Measurements from ENCODE around the gene CXCR5.
A peak's percentile ranks its signal among the peaks of the same experiment; 100 is the strongest.

CXCR5 gene

DNA sequence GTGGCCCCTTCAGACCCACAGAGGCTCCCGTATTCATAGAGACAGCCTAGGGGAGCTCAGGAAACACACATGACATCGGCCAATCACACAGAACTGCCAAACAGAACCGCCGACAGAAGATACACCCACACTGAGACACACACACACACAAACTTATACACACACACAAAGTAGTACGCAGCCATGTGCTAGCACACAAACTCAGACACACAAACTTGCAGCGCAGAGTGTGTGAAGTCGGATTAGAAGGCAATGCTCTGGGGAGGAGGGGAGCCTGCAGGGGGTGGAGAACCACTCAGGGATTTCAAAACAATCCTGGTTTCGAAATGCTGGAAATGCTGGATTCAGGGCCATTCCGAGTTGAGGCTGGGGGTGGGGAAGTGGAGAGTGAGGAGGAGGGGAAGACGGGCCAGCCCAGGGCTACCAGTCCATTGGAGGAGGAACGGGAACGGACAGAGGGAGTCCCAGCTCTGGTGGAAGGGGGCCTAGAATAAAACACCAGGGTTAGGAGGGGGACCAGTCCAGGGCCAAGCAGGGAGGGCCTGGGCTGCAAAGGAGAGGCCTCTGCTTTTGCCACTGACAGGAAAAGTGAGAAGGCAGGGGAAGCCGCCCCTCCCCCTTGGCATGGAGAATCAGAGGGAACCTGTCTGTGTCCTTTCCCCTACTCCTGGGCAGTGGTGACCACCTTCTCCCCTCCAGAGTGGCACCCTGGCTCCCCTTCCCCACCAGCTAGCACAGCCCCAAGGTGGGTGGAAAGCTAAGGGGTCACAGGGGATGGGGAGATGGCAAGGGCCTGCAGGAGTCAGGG is 37.6 kb downstream of the CXCR5 start:
- no peaks in the 10 kb centered on the region for H3K9me3 ChIP-seq (ENCODE audit: control insufficient read depth, insufficient read depth, low read length)
- no peaks in the 10 kb centered on the region for H3K27me3 ChIP-seq (ENCODE audit: control insufficient read depth, insufficient read depth, low read length)
- WGBS (ENCODE audit: insufficient coverage, insufficient read length): no CpG with 5 or more reads among the region's 13 CpGs
- no peaks in the 10 kb centered on the region for H3K36me3 ChIP-seq (ENCODE audit: control insufficient read depth, insufficient read depth, low read length)
- H3K4me3 ChIP-seq (ENCODE audit: low read length): no peak overlapping the region
- no peak overlapping the region for H3K27ac ChIP-seq (ENCODE audit: low read length)
- no peak for DNase-seq (ENCODE audit: low read depth, low spot score)
- H3K4me1 ChIP-seq (ENCODE audit: control insufficient read depth, insufficient read depth, low read length): peaks cover 36% of the 10 kb centered on the region

DNA sequence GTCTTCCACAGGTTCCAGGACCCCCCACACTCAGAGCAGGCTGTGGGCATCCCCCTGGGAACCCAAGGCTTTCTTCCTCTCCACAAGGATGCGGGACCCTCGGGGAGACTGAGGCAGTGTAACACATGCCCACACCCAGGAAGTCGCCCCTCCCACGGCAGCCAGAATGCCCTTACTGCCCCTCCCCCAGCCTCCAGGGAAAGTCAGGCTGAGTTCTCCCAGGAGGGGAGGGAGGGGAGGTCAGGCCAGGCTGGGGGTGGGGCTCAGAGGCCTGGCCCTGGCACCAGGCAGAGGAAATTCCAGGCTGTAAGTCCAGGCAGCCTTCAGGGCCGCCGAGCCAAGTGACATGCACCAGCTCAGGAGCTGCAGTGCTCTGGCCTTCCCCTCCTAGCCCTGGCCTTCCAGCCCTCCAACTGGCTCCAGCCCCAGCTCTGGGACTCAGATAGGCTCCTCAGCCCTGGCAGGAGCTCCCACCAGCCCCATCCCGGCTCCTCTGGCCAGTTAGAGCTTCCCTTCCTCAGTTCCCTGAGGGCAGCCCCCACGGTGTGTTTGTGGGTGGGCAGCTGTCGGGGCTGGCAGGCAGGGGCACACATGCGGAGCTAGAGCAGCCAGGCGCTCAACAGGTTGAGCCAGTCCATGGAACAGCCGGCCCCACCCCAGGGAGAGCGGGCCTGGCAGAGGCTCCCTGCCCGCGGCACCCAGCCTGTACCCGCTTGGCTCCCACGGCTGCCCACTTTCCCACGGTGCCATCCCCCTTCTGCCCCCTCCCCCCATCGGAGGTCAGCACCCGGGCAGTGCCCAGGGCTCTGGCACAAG is 38.4 kb downstream of the CXCR5 start:
- H3K27me3 ChIP-seq (ENCODE audit: control insufficient read depth, insufficient read depth, low read length): no peaks in the 10 kb centered on the region
- DNase-seq (ENCODE audit: low read depth, low spot score): no peak
- no peak overlapping the region for H3K27ac ChIP-seq (ENCODE audit: low read length)
- H3K4me1 ChIP-seq (ENCODE audit: control insufficient read depth, insufficient read depth, low read length): peaks cover 32% of the 10 kb centered on the region
- H3K9me3 ChIP-seq (ENCODE audit: control insufficient read depth, insufficient read depth, low read length): no peaks in the 10 kb centered on the region
- no peaks in the 10 kb centered on the region for H3K36me3 ChIP-seq (ENCODE audit: control insufficient read depth, insufficient read depth, low read length)
- no peak overlapping the region for H3K4me3 ChIP-seq (ENCODE audit: low read length)
- whole genome bisulfite sequencing (ENCODE audit: insufficient coverage, insufficient read length): no CpG with 5 or more reads among the region's 20 CpGs

DNA sequence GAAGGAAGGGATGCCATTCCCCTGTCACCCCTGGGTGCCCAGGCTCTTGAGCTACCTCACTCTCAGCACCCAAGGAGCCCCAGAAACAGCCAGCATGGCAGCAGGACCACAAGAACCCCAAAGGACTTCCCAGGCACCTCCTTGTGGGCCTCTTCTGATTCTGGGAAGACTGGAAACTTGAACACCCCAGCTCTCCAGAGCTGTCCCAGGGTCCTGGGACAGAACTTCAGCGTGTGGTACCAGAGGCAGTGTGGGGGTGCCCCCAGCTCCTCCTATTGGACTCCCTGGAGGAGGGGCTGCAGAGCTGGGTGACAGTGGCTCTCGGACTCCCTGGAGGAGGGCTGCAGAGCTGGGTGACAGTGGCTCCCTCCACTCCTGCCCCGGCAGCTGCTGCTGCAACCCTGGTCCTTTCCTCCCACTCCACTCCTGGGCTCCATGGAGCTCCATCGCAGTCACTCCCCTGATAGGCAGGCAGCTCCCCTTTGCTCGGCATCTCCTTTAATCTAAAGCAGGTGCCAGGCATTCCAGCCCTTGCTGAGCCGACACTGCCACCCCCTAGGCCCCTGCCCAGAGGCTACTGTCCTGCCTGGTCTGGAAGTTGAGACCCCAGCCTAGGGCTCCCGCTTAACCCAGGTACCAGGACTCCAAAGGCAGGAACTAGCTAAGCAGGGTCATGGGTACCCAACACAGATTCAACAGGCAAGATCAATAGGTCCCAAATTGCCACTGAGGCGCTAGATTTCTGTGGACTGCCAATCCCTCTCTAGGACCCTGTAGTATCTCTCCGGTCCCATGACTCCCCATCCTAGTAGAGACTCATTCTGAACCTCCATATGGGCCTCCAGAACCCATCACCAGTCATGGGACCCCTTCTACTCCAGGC is 39.3 kb downstream of the CXCR5 start:
- Histone ChIP-seq H3K4me1 (ENCODE audit: control insufficient read depth, insufficient read depth, low read length) (peaks cover 29% of the 10 kb centered on the region), H3K4me3 (ENCODE audit: low read length) (no peak overlapping the region), H3K27me3 (ENCODE audit: control insufficient read depth, insufficient read depth, low read length) (no peaks in the 10 kb centered on the region), H3K27ac (ENCODE audit: low read length) (no peak overlapping the region), H3K9me3 (ENCODE audit: control insufficient read depth, insufficient read depth, low read length) (no peaks in the 10 kb centered on the region), H3K36me3 (ENCODE audit: control insufficient read depth, insufficient read depth, low read length) (no peaks in the 10 kb centered on the region)
- no peak for DNase-seq (ENCODE audit: low read depth, low spot score)
- no CpG with 5 or more reads among the region's 9 CpGs for WGBS (ENCODE audit: insufficient coverage, insufficient read length)

DNA sequence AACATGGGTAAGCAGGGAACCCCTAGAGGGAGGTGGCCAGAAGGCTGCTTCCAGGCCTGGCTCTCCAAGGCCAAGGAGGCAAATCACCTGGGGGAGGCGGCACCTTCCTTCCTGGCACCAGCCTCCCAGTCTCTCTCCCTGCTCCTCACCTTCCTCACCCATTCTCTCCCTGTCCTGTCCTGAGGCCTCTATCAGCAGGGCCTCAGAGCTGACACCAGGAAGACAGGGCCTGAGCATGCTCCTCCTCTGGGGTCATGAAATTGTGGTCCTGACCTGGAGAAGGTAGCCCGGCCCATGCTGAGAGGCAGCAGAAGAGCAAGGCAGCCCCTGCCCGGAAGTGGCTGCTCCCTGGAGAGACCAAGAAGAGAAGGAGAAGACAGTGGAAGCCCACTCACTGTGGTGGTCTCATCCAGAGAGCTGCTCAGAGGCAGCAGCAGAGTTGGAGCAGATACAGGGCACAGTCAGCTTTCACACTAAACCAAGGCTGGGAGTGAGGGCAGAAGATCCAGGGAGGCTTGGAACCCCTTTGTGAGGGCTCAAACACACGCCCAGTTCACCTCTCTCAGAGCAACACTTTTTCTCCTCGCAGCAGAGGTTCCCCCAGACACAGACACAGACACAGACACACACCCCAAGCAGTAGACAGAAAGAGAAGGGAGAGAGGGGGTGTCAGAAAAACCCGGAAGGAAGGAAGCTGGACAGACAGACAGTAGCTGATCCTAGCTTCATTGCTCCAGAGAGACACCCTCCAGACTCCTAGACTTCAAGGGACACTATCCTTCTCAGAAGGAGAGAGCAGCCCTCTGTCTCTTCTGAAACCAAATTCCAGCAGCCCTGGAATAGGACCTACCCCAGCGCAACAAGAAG is 40.3 kb downstream of the CXCR5 start:
- DNase-seq (ENCODE audit: low read depth, low spot score): no peak
- Histone ChIP-seq H3K27me3 (ENCODE audit: control insufficient read depth, insufficient read depth, low read length) (no peaks in the 10 kb centered on the region), H3K9me3 (ENCODE audit: control insufficient read depth, insufficient read depth, low read length) (no peaks in the 10 kb centered on the region), H3K4me3 (ENCODE audit: low read length) (peak overlapping the region; percentile 89; the same call in 1 of the 2 replicates), H3K27ac (ENCODE audit: low read length) (no peak overlapping the region), H3K36me3 (ENCODE audit: control insufficient read depth, insufficient read depth, low read length) (no peaks in the 10 kb centered on the region), H3K4me1 (ENCODE audit: control insufficient read depth, insufficient read depth, low read length) (peaks cover 29% of the 10 kb centered on the region)
- WGBS (ENCODE audit: insufficient coverage, insufficient read length): no CpG with 5 or more reads among the region's 7 CpGs

DNA sequence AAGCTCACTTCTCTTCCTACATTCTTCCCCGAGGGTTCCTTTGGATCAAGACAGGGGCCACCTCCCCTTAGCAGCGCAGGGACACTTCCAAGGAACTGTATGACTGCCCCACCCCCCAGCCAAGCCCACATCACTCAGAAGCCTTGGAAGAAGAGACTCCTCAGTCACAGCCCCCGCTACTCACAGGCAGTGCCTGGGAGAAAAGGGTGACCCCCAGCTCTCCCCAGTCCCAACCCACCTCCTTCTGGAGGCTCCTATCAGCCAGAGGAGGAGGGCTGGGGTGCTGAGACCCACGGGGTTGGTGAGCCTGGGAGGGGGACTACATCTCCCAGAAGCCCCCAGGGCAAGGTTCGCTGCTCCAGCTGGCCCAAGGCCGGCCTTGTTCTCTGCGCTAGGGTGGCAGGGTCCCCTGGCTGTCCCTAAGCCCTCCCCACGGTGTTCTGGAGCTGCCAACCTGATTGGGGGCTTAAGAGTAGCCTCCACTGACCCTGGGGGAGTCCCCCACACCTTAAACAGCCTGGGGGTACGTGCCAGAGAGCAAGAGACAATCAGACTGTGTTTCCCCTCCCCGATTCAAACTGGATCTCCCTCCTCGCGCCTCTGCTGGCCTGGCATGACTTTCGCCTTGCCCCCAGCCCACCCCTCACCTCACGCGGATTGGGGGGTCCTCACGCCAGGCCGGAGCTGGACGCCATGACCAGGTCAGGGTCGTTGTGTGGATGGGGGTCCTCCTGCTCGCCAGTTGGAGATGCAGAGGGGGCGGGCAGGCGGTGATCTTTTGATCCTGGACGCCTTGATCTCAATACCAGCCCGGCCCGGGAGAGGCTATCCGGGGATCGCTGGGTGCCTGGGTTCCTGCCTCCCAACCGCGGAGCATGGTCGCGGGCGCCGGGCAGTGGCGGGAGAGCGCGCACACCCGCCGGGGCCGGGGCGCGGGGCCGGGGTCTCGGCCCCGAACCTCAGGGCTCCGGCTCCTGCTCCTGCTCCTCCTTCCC is 41.2 kb downstream of the CXCR5 start:
- H3K4me1 ChIP-seq (ENCODE audit: control insufficient read depth, insufficient read depth, low read length): peaks cover 26% of the 10 kb centered on the region
- no peak for DNase-seq (ENCODE audit: low read depth, low spot score)
- H3K9me3 ChIP-seq (ENCODE audit: control insufficient read depth, insufficient read depth, low read length): no peaks in the 10 kb centered on the region
- H3K36me3 ChIP-seq (ENCODE audit: control insufficient read depth, insufficient read depth, low read length): no peaks in the 10 kb centered on the region
- WGBS (ENCODE audit: insufficient coverage, insufficient read length): no CpG with 5 or more reads among the region's 45 CpGs
- H3K27ac ChIP-seq (ENCODE audit: low read length): no peak overlapping the region
- peak overlapping the region; percentile 89 for H3K4me3 ChIP-seq (ENCODE audit: low read length)
- no peaks in the 10 kb centered on the region for H3K27me3 ChIP-seq (ENCODE audit: control insufficient read depth, insufficient read depth, low read length)

DNA sequence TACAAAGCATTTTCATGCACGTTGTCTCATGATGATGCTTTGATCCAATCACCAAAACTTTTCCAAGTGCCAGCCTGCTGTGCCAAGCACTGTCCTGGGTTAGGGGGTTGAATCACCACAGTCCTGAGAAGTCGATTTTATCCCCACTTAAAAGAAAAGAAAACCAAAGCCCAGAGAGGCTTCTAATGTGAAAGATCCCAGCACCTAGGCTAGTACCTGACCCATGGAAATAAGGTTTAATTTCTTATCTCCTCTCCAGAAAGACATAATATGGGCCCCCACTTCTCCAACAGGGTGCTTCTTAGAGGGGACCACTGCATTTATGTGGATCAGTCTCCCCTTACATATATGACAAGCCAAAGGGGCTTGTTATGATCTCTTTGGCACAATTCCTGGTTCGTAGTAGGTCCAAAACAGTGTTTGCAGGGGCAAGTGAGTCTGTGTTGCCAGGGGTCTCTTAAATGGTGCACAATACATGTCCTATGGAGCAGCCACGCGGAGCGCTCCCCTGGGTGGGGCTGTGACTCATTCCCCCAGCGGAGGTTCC is 43.9 kb downstream of the CXCR5 start:
- Histone ChIP-seq H3K27ac (ENCODE audit: low read length) (no peak overlapping the region), H3K9me3 (ENCODE audit: control insufficient read depth, insufficient read depth, low read length) (no peaks in the 10 kb centered on the region), H3K27me3 (ENCODE audit: control insufficient read depth, insufficient read depth, low read length) (no peaks in the 10 kb centered on the region), H3K36me3 (ENCODE audit: control insufficient read depth, insufficient read depth, low read length) (no peaks in the 10 kb centered on the region), H3K4me3 (ENCODE audit: low read length) (no peak overlapping the region), H3K4me1 (ENCODE audit: control insufficient read depth, insufficient read depth, low read length) (peaks cover 16% of the 10 kb centered on the region)
- no peak for DNase-seq (ENCODE audit: low read depth, low spot score)
- WGBS (ENCODE audit: insufficient coverage, insufficient read length): no CpG with 5 or more reads among the region's 7 CpGs

DNA sequence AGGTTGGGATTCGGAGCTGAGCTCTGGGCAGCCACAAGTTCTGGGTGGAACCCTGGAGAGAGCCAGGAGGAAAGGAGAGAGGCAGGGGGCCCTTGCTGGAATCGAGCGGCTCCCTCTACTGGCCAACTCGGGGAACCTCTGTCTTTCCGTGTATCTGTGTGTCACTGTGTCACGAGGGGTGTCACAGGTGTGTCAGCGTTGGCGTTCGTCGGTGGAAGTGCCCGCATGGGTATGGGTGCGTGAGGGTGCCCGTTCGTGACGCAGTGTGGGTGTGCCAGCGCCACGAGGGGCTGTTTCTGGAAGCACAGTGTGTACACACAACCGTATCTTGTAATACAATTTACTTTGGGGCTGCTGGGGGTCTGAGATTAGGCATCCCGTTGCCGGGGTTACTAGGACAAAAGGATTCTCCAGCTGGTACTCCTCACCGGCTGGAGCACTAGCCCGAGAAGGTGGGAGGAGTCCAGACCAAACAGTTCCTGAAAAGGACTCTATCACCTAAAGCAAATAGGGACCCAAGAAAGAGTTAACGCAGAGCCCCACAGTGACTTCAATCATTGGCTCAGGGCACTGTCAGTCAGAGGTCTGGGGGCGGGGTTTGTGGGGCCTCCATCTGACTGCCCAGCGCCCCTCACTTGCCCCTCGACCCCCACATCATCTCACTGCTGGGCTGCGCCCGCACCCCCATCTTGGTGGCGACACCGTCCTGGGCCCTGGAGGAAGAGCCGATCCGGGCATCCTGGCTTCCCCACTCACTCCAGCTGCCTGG is 44.6 kb downstream of the CXCR5 start:
- H3K4me3 ChIP-seq (ENCODE audit: low read length): peak overlapping the region; percentile 55
- no peak overlapping the region for H3K27ac ChIP-seq (ENCODE audit: low read length)
- no CpG with 5 or more reads among the region's 32 CpGs for WGBS (ENCODE audit: insufficient coverage, insufficient read length)
- H3K36me3 ChIP-seq (ENCODE audit: control insufficient read depth, insufficient read depth, low read length): no peaks in the 10 kb centered on the region
- peaks cover 16% of the 10 kb centered on the region for H3K4me1 ChIP-seq (ENCODE audit: control insufficient read depth, insufficient read depth, low read length)
- no peaks in the 10 kb centered on the region for H3K27me3 ChIP-seq (ENCODE audit: control insufficient read depth, insufficient read depth, low read length)
- no peaks in the 10 kb centered on the region for H3K9me3 ChIP-seq (ENCODE audit: control insufficient read depth, insufficient read depth, low read length)
- no peak for DNase-seq (ENCODE audit: low read depth, low spot score)

DNA sequence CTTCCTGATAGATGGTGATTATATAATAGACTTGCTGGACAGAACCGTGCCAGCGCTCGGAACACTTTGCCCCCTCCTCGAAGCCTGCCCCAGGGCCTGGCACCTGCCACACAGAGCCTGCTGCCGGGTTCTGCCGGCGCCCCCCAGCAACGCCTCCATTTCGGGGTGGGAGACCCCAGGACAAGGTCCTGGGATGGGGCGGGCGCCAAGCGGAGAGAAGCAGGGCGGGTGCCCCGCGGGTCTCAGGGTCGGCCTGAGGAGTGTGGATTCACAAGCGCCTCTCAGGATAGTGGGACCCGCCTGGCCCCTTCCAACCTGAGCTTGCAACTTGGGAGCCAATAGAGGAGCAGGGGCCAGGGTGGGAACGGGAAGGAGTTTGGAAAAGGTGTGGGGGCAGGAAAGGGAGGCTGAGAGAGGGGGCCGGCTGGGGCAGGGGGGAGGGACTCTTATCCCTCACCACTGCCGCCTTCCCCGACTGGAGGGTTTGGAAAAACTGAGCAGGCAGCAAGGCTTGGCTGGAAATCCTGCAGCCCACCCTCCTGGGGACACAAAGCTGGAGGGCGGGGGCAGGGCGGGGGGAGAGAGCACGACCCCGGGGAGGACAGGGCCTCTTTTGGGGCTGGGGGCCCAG is 45.3 kb downstream of the CXCR5 start:
- Histone ChIP-seq H3K9me3 (ENCODE audit: control insufficient read depth, insufficient read depth, low read length) (no peaks in the 10 kb centered on the region), H3K4me3 (ENCODE audit: low read length) (peak overlapping the region; percentile 55), H3K4me1 (ENCODE audit: control insufficient read depth, insufficient read depth, low read length) (peaks cover 10% of the 10 kb centered on the region), H3K27ac (ENCODE audit: low read length) (no peak overlapping the region), H3K36me3 (ENCODE audit: control insufficient read depth, insufficient read depth, low read length) (no peaks in the 10 kb centered on the region), H3K27me3 (ENCODE audit: control insufficient read depth, insufficient read depth, low read length) (no peaks in the 10 kb centered on the region)
- no peak for DNase-seq (ENCODE audit: low read depth, low spot score)
- no CpG with 5 or more reads among the region's 26 CpGs for WGBS (ENCODE audit: insufficient coverage, insufficient read length)
